ENCODE measurements around the gene CSE1L. TPM values are rescaled to one million over a fixed set of nuclear protein-coding genes. Genes with fewer than 3 reads are reported as not detected.
"Not testable (repeated sequence)": the region's sequence is repeated elsewhere in the genome, so short reads cannot be mapped to it uniquely, and the experiment has no call there.

CSE1L gene
- polyA plus RNA-seq, 3 donors = 14.2 to 27.6 (median 21.0) TPM

DNA sequence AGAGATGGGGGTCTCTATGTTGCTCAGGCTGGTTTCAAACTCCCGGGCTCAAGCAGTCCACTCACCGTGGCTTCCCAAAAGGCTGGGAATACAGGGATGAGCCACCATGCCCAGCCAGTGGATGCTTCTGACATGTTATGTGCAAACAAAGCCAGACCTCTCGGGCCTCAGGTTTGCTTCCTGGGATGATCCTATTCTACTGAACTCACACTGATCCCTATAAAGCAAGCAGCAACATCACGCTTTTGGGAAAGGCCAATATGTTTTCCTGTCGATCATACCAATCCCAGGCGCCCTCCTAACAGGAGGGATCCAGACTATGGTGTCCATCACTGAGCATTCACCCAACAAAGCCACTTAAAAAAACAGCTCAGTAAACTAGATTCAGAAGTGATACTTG is 60.2 kb downstream of the CSE1L start:
- H3K27ac ChIP-seq (ENCODE audit: low read depth, low read length) = no peak overlapping the region
- 97% methylated on average over 6 of the region's 6 CpGs for WGBS, 3 donors

DNA sequence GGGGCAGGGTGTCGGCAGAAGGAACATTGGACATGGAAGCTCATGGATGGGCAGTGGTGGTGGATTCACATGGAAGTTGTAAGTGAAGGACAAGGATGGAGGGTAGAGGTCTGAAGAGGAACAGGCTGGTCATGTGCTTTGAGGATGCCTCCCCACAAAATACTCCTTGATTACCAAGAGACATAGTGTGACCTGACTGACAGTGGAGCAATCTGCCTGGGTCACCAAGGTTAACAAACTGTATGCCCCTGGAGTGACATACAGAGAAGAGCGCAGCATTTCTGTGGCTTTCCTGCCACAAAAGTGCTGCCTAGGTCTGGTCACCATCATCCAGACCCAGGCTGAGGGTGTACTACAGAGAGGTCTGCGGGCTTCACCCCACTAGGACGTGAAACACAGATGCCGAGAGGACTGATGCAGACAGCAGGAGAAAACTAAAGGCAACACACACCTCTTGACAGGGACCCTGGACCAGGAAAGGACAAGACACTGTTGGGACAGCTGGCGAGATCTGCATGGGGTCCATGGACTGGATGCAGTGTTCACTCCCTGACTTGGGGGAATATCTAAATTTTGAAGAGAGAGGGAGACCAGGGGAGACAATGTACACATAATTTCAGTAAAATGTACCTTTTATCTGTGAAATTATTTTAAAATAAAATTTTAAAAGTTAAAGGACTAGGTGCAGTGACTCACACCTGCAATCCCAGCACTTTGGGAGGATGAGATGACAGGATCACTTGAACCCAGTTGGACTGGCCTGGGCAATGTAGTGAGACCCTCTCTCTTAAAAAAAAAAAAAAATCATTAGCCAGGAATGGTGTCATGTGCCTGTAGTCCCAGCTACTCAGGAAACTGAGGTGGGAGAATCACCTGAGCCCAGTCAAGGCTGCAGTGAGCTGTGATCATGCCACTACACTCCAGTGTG is 64.9 kb downstream of the CSE1L start:
- no peak overlapping the region for H3K27ac ChIP-seq (ENCODE audit: low read depth, low read length)
- 95 to 98% (median 97%) methylated on average over 6 of the region's 6 CpGs for WGBS, 3 donors

DNA sequence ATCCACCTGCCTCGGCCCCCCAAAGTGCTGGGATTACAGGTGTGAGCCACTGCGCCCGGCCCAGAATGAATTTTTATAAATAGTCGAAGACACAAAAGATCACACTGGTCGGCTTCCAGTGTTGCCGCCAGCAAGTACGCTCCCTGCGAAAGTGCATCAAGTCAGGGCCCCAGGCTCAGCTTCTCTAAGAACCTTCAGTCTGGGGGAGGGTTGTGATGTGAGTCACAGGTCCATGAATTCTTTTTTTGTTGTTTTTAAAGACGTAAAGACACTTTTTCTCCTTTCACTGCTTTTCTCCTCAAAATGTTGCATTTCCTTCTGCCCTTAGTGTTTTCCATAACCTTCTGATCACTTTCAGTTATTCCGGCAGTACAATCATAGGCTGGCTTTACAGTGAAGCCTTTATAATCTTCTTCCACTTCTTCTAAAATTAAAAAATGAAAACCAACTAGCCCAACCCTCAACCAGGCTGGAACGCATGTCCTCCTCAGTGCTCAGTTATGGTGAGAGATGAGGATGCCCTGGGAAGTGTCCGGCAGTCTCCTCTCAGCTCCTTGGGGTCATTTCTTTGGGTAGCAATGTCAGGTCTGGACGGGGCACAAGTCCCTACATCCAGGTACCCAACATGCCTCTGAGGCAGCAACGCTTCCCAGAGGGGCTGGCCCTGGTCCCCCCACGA is 66.6 kb downstream of the CSE1L start:
- no peak overlapping the region for H3K27ac ChIP-seq (ENCODE audit: low read depth, low read length)
- 90 to 93% (median 91%) methylated on average over 15 of the region's 15 CpGs for WGBS, 3 donors

DNA sequence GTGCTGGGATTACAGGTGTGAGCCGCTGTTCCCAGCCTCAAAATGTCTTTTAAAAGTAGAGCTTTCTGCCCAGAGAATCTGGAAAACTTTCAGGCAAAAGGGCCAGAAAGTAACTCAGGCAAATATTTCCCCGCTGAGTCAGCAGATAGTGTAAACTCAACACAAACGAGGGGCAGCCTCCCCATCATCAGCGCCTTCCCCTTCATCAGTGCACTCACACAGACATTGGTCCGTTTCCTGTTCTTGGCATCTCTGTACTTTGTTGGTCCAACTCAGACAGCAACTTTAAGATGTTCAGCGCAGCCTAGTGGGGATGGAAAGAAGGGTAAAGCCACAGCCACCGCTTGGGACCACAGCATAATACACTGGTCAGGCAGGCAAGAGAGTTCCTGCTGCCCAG is 69.5 kb downstream of the CSE1L start:
- WGBS, 3 donors = 83 to 87% (median 87%) methylated on average over 7 of the region's 7 CpGs
- no peak overlapping the region for H3K27ac ChIP-seq (ENCODE audit: low read depth, low read length)

DNA sequence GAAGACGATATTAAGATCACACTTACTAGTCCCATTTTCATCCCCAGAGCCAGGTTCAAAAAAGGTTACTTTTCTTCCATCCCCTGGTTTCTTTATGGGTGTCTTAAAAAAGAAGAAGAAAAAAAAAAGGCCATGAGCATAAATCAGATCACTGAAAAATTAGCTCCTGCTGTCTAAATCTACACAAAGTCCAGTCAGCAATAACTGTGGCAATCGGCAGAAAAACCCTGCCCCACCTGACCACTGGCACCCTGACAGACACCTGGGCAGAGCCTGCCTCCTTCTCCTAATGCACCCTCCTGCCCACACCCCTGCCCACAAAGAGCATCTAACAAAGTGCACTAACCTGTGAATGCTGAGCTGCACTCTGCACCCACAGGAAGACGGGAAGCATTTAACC is 72.2 kb downstream of the CSE1L start:
- WGBS, 3 donors = 70 to 92% (median 86%) methylated on average over 3 of the region's 3 CpGs
- no peak overlapping the region for H3K27ac ChIP-seq (ENCODE audit: low read depth, low read length)

DNA sequence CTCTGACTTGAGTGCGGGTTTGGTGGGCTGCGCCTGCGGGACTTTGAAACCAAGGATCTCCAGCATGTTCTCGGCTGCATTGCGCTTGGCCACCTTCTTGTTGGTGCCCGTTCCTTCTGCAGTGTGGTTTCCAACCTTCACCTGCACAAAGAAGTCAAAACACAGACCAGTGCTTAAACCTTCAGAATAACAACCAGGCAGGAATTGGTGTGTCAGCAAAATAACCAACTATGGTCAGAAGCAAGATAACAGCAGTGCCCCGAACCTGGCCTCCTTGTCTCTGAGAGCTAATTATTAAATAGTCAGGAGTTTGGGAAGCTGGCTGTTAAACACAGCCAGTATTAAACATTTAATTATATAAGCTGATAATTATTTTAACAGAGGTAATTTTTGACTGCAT is 73.9 kb downstream of the CSE1L start:
- no peak overlapping the region for H3K27ac ChIP-seq (ENCODE audit: low read depth, low read length)
- 88 to 94% (median 93%) methylated on average over 7 of the region's 7 CpGs for WGBS, 3 donors

DNA sequence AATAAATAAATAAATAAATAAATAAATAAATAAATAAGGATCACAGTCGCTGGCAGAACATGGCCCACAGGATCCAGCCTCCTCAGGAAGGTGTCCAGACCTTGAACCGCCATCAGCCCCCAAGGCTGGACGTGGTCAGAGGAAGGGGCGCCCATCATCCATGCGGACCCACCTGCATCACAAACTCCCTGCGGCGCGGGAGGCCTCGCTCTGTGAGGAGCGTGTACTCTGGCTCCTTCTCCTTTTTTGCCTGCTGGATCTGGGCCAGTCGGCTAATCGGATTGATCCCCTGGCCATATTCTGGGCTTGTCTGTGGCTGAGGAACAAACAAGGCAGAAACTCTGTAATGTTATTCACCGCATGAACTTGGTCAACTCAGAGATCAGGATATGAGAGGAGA is 76.8 kb downstream of the CSE1L start:
- WGBS, 3 donors = 90 to 94% (median 92%) methylated on average over 13 of the region's 13 CpGs
- H3K27ac ChIP-seq (ENCODE audit: low read depth, low read length) = no peak overlapping the region

DNA sequence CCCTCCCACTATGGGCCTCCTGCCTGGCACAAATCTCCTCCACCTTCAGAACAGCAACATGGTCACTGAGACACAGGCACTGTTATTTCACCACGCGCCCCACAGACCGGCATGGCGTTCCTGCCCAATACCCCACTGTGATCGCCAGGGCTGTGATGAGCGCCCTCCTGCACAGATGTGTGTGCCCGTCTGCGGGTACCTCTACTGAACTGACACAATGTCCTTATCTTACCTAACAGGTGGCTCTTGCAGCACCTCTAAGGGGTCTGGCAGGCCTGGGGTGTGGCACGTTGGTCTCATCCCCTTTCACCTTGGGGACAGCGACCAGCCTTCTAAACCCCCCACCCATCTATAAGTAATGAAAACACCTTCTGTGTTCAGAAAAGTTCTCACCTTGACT is 77.9 kb downstream of the CSE1L start:
- 96% methylated on average over 10 of the region's 10 CpGs for WGBS, 3 donors
- H3K27ac ChIP-seq (ENCODE audit: low read depth, low read length) = no peak overlapping the region

DNA sequence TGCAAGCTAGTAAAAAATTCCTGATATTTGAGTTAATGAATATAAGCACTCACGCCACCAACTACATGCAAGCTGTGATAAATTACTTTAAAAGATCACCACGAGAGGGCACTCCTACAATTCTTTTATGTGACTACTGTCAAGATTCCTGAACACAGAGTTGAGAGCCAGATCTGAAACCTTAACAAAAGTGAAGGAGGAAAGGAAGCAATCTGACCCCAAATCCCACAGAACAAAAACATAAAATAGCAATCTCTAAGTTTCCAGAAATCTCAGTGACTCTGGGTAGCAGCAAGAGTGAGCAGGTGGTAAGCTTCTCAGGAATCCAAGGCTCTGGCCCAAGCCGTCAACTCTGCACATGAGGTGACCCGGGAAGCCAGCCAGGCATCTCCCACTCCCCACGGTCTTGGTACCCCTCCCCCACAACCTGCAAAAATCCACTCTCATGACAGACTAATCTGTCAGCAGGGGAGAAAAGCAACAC is 86.9 kb downstream of the CSE1L start:
- no peak overlapping the region for H3K27ac ChIP-seq (ENCODE audit: low read depth, low read length)
- 21 to 43% (median 40%) methylated on average over 5 of the region's 5 CpGs for WGBS, 3 donors

DNA sequence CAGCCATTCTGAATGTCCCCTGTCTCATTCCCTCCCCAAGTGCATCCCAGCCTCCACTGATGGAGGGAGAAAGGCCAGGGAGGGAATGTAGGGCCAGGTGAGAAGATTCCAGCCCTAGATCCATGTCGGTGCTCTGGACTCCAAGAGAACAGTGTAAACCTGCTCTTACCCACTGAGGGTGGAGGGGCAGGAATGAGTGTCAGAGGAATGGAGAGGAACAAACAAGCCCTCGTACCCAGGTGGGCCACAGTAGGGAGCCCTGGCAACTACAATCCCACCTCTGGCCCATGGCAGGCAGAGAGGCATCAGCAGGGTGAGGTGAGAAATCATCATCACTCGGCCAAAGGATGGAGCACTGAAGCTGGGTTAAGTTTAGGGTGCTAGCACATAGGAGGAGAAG is 87.5 kb downstream of the CSE1L start:
- no peak overlapping the region for H3K27ac ChIP-seq (ENCODE audit: low read depth, low read length)
- WGBS, 3 donors = 76 to 83% (median 77%) methylated on average over 3 of the region's 3 CpGs

DNA sequence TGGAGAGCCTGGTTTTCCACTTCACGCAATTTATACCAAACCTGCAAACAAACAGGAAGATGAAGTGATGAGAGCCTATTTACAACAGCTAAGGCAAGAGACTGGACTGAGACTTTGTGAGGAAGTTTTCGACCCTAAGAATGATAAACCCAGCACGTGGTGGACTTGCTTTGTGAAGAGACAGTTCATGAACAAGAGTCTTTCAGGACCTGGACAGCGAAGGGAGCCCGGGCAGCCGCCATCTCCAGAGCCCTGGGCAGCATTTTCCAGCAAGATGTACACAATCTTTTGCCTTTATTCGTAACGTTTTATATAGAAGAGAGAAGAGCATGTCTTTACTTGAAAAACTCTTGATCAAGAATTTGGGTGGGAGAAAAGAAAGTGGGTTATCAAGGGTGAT is 88.7 kb downstream of the CSE1L start:
- H3K27ac ChIP-seq (ENCODE audit: low read depth, low read length) = not testable (repeated sequence)
- WGBS, 3 donors = 80 to 88% (median 85%) methylated on average over 8 of the region's 8 CpGs

DNA sequence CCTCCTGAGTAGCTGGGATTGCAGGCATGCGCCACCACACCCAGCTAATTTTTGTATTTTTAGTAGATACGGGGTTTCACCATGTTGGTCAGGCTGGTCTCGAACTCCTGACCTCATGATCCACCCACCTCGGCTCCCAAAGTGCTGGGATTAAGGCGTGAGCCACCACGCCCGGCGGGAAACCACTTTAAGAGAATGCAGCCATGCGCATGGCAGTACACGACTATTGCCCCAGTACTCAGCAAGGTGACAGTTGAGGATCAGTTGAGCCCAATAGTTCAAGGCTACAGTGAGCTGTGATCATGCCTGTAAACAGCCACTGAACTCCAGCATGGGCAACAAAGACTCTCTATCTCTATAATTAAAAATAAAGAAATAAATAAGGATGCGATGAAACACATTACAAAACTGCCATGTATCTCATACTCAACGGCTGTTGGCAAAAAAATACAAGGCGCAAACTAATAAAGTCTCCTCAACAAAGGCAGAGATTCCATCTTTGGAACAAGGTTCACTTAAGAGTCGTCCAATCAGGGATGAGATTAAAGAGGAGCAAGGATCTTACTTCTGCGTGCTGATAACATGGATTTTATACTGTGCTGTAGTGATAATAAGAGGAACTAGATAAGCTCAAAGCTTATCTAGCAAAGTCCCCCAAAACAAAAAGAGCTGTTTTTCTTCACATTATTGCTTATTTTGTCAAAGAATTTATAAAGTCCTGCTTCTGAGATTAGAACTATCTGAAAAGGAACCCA is 90.9 kb downstream of the CSE1L start:
- 92 to 94% (median 92%) methylated on average over 15 of the region's 15 CpGs for WGBS, 3 donors
- no peak overlapping the region for H3K27ac ChIP-seq (ENCODE audit: low read depth, low read length)

DNA sequence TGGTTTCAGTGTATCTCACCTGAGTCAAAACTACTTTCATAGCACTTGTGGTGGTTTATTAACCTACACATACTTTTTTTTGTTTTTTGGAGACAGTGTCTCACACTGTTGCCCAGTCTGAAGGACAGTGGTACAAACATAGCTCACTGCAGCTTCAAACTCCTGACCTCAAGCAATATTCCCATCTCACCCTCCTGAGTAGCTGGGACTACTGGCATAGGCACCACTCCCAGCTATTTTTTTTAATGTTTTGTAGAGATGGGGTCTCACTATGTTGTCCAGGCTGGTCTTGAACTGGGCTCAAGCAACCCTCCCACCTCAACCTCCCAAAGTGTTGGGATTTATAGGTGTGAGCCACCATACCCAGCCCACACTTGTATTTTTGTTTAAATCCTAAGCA is 92.3 kb downstream of the CSE1L start:
- H3K27ac ChIP-seq (ENCODE audit: low read depth, low read length) = no peak overlapping the region

DNA sequence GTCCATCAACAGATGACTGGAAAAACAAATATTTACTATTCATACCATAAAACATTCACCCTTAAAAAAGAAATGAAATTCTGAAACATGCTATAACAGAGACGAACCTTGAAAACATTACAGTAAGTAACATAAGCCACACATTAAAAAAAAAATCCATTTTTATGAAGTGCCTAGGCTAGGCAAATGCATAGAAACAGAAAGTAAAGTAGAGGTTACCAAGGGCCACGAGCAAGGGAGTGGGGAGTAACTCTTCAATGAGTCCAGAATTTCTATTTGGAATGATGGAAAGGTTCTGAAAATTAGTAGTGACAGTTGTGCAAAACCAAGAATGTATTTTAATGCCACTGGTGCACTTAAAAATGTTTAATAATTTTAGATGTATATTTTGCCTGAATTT is 94.3 kb downstream of the CSE1L start:
- H3K27ac ChIP-seq (ENCODE audit: low read depth, low read length) = no peak overlapping the region
- 38 to 54% (median 54%) methylated on average over 2 of the region's 2 CpGs for WGBS, 3 donors

DNA sequence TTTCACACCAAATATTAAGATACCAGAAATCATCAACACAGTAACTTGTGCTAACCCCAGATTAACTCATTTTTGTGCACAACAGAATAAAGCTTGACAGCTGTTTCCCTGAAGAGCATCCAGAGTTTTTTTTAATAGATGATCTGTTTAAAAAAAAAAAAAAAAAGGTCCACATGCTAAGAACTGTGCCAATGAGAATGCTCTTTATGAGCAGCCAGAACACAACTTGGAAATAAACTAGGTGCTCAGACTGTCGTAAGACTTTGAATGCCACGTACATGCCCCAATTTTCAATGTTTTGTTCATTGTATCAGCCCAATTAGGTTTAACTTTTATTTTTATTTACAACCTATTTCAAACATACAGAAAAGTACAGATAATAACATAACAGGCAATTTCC is 94.7 kb downstream of the CSE1L start:
- 68 to 80% (median 77%) methylated on average over 2 of the region's 2 CpGs for WGBS, 3 donors
- H3K27ac ChIP-seq (ENCODE audit: low read depth, low read length) = no peak overlapping the region
